ENCODE measurements around the gene SORT1. TPM values are rescaled to one million over a fixed set of nuclear protein-coding genes. Genes with fewer than 3 reads are reported as not detected.

Gene SORT1
- total and polyA plus RNA-seq, 4 donors = 1.0 to 10.6 (median 3.4) TPM

GRCh38 chr1:109274533-109275476 lies 122.9 kb downstream of the SORT1 start (continued):
- TF ChIP-seq REST (IDR thresholded peaks at IDR 0.05) (no peak), FOXA2 (IDR thresholded peaks at IDR 0.05) (peak; percentile 91), NR2F2 (IDR thresholded peaks at IDR 0.05) (no peak), JUND (IDR thresholded peaks at IDR 0.05) (no peak), RAD21 (IDR thresholded peaks at IDR 0.05) (peak in 1 of 2 donors; percentile 24), YY1 (IDR thresholded peaks at IDR 0.05) (no peak)

DNA sequence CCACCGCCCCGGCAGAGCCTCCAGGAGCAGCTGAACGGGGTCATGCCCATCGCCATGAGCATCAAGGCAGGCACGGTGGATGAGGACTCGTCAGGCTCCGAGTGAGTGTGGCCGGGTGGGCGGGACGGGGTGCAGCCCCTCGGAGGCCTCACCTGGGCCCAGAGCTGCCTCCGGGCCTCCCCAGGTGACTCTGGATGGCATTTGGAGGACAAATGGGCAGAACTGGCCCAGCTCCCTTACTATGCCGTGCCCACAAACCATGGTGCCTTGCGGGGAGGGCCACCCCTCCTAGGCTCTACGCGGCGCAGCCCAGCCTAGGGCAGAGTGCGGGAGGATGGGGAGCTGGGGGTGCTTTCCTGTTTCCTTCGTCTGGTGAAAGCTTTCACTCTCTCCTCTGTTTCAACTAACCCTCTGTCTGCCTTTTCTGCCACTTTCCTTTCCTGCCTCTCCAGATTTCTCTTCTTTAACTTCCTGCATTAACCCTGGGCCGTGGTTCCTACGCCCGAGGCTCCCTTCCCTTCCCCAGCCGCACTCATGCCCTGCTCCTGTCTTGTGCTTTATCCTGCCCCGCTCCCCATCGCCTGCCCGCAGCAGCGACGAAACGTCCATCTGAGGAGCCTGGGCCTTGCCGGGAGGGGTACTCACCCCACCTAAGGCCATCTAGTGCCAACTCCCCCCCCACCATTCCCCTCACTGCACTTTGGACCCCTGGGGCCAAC lies 124.0 kb downstream of the SORT1 start:
- no peak for DNase-seq (ENCODE audit: low spot score)
- no peak overlapping the region for H3K27ac ChIP-seq (ENCODE audit: low read depth in 1 of 2, low read length in 2 of 2)
- no peak overlapping the region for H3K4me3 ChIP-seq (ENCODE audit: low read depth in 1 of 3, low read length in 3 of 3)
- no peak overlapping the region for H3K9ac ChIP-seq (ENCODE audit: low read depth in 1 of 2, low read length in 2 of 2)
- no peaks in the 10 kb centered on the region for H3K9me3 ChIP-seq (ENCODE audit: control insufficient read depth in 4 of 4, low read length in 3 of 4)
- TF ChIP-seq YY1 (IDR thresholded peaks at IDR 0.05) (no peak), RAD21 (IDR thresholded peaks at IDR 0.05) (no peak), FOXA1 (IDR thresholded peaks at IDR 0.05) (no peak), TAF1 (conservative IDR thresholded peaks at IDR 0.05) (no peak), GABPA (IDR thresholded peaks at IDR 0.05 in 1 of 2, conservative IDR thresholded peaks at IDR 0.05 in 1 of 2) (no peak), JUND (IDR thresholded peaks at IDR 0.05) (no peak), REST (IDR thresholded peaks at IDR 0.05) (no peak), EGR1 (IDR thresholded peaks at IDR 0.05; ENCODE audit: low read depth in 2 of 2) (no peak), FOXA2 (IDR thresholded peaks at IDR 0.05) (no peak), HNF4G (IDR thresholded peaks at IDR 0.05) (no peak), SP1 (IDR thresholded peaks at IDR 0.05) (no peak), NR2F2 (IDR thresholded peaks at IDR 0.05) (no peak), RXRA (IDR thresholded peaks at IDR 0.05) (no peak)
- TF ChIP-seq, protein P1, sequence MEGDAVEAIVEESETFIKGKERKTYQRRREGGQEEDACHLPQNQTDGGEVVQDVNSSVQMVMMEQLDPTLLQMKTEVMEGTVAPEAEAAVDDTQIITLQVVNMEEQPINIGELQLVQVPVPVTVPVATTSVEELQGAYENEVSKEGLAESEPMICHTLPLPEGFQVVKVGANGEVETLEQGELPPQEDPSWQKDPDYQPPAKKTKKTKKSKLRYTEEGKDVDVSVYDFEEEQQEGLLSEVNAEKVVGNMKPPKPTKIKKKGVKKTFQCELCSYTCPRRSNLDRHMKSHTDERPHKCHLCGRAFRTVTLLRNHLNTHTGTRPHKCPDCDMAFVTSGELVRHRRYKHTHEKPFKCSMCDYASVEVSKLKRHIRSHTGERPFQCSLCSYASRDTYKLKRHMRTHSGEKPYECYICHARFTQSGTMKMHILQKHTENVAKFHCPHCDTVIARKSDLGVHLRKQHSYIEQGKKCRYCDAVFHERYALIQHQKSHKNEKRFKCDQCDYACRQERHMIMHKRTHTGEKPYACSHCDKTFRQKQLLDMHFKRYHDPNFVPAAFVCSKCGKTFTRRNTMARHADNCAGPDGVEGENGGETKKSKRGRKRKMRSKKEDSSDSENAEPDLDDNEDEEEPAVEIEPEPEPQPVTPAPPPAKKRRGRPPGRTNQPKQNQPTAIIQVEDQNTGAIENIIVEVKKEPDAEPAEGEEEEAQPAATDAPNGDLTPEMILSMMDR (IDR thresholded peaks at IDR 0.05; ENCODE audit: low read depth, low read length, missing input control) = no peak
- TF ChIP-seq, protein P2, sequence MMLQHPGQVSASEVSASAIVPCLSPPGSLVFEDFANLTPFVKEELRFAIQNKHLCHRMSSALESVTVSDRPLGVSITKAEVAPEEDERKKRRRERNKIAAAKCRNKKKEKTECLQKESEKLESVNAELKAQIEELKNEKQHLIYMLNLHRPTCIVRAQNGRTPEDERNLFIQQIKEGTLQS (IDR thresholded peaks at IDR 0.05) = no peak
- TF ChIP-seq, protein P3, sequence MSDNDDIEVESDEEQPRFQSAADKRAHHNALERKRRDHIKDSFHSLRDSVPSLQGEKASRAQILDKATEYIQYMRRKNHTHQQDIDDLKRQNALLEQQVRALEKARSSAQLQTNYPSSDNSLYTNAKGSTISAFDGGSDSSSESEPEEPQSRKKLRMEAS (IDR thresholded peaks at IDR 0.05) = no peak
- 86% methylated on average over 30 of the region's 30 CpGs for WGBS
- no peaks in the 10 kb centered on the region for H3K27me3 ChIP-seq (ENCODE audit: control insufficient read depth in 4 of 4, insufficient read depth in 4 of 4, low read length in 3 of 4)
- H3K4me1 ChIP-seq (ENCODE audit: control insufficient read depth in 4 of 4, insufficient read depth in 4 of 4, low read length in 3 of 4) = peaks cover 4 to 39% (median 28%) of the 10 kb centered on the region in 4 donors
- H3K36me3 ChIP-seq (ENCODE audit: control insufficient read depth in 4 of 4, insufficient read depth in 3 of 4, low read depth in 1 of 4, low read length in 3 of 4) = no peaks in the 10 kb centered on the region

All from liver (tissue), 9 donors.